PC-9 (cell line): ENCODE data around the gene JADE1. TPM values are rescaled to one million over a fixed set of nuclear protein-coding genes. Genes with fewer than 3 reads are reported as not detected.

Experiments
- Bru-seq: library from RNA; stranded (reverse); fragments of 400-500 nt; gene quantifications from one replicate; lab custom pipeline; 2021; lab: Mats Ljungman, UMichigan
- BruChase-seq, 2 experiments: library from RNA; stranded (reverse); fragments of 400-500 nt; gene quantifications; one replicate each; lab custom pipeline; 2021; lab: Mats Ljungman, UMichigan
- BruUV-seq: library from RNA; stranded (reverse); fragments of 400-500 nt; replicated peaks from 2 replicates; lab custom pipeline; 2021; lab: Mats Ljungman, UMichigan
- CTCF ChIA-PET: fragments of 300-600 bp; sonication (Branson Sonifier 250); formaldehyde crosslinking; loops from one replicate; lab custom pipeline; 2022; ENCODE audit warnings: antibody characterized with exemption; lab: Charles Lee
- POLR2A ChIA-PET: fragments of 300-600 bp; sonication (Branson Sonifier 250); formaldehyde crosslinking; loops from one replicate; lab custom pipeline; 2022; ENCODE audit warnings: antibody characterized with exemption; ENCODE audit not compliant: unreplicated experiment; lab: Charles Lee
- DNase-seq, 2 experiments: peaks; one replicate each; pipeline versions ENCODE4 v3.0.0 to v3.0.0-alpha.2; 2015 to 2022; ENCODE audit warnings: mixed read lengths in 1 of 2
- H2AFZ ChIP-seq: fragments of 200-600 bp; sonication (generic); 2 replicates; pipeline ENCODE4 v1.8.1; 2017; ENCODE audit warnings: antibody characterized with exemption
- H3F3A ChIP-seq: fragments of 200-600 bp; sonication (generic); 2 replicates; pipeline ENCODE4 v1.8.1; 2017; ENCODE audit warnings: antibody characterized with exemption, mild to moderate bottlenecking, low read depth; ENCODE audit not compliant: insufficient read depth
- H3K27ac ChIP-seq: fragments of 200-600 bp; sonication (generic); 2 replicates; pipeline ENCODE4 v1.6.1; 2016; ENCODE audit warnings: mixed run types
- H3K27me3 ChIP-seq: fragments of 200-600 bp; sonication (generic); 2 replicates; pipeline ENCODE4 v1.6.1; 2016; ENCODE audit warnings: low read depth, mixed run types; ENCODE audit not compliant: insufficient read depth
- H3K36me3 ChIP-seq: fragments of 200-600 bp; sonication (generic); 2 replicates; pipeline ENCODE4 v1.6.1; 2016; ENCODE audit warnings: low read depth, mixed run types
- H3K4me1 ChIP-seq: fragments of 200-600 bp; sonication (generic); replicated peaks from 2 replicates; pipeline ENCODE4 v1.6.1; 2016; ENCODE audit warnings: mixed run types; ENCODE audit not compliant: insufficient read depth
- H3K4me2 ChIP-seq: fragments of 200-600 bp; sonication (generic); 2 replicates; pipeline ENCODE4 v1.6.1; 2017; ENCODE audit warnings: mixed run types
- H3K4me3 ChIP-seq: fragments of 200-600 bp; sonication (generic); 2 replicates; pipeline ENCODE4 v1.6.1; 2016; ENCODE audit warnings: mixed run types
- H3K79me2 ChIP-seq: fragments of 200-600 bp; sonication (generic); 2 replicates; pipeline ENCODE4 v1.6.1; 2017; ENCODE audit warnings: low read depth, mixed run types
- H3K9me2 ChIP-seq: fragments of 200-600 bp; sonication (generic); 2 replicates; pipeline ENCODE4 v1.8.1; 2017; ENCODE audit warnings: mild to moderate bottlenecking; ENCODE audit not compliant: insufficient read depth
- H3K9me3 ChIP-seq: fragments of 200-600 bp; sonication (generic); 2 replicates; pipeline ENCODE4 v1.8.1; 2016; ENCODE audit warnings: low read depth; ENCODE audit not compliant: insufficient read depth
- H4K20me1 ChIP-seq: fragments of 200-600 bp; sonication (generic); 2 replicates; pipeline ENCODE4 v1.8.1; 2017; ENCODE audit not compliant: insufficient read depth
- EZH2 ChIP-seq: fragments of 200-600 bp; sonication (generic); IDR thresholded peaks from 2 replicates; pipeline ENCODE4 v1.8.0; 2017; ENCODE audit warnings: antibody characterized with exemption, low read depth
- intact Hi-C: fragments of 100-400 bp; cut with micrococcal nuclease; formaldehyde crosslinking; loops from one replicate; pipeline ENCODE4 v1.10.0; 2022; ENCODE audit not compliant: unreplicated experiment
- long read RNA-seq: library from polyadenylated mRNA; stranded (forward); transcript quantifications from one replicate; pipeline ENCODE4 v2.0.0, GENCODE V29; 2022
- total RNA-seq: library from RNA; stranded (reverse); gene quantifications from 2 replicates; pipeline ENCODE4 v1.2.3, GENCODE V29; 2021
- TF ChIP-seq, protein P1 (sequence below): fragments of 200-600 bp; sonication (generic); conservative IDR thresholded peaks from 2 replicates; pipeline ENCODE4 v1.6.1; 2017; ENCODE audit warnings: mixed run types, antibody characterized with exemption, mild to moderate bottlenecking, moderate library complexity

Gene JADE1
- total RNA-seq (23.1 and 30.7 TPM in 2 replicates), Bru-seq, nascent RNA (percentile 86 among the genes with signal in this experiment), BruChase-seq, experiment 1, labeled RNA remaining after a 2-hour chase (percentile 78 among the genes with signal in this experiment), BruChase-seq, experiment 2, labeled RNA remaining after a 6-hour chase (percentile 72 among the genes with signal in this experiment)
- long read RNA-seq, full-length matches to known transcripts: 25 of 34 reads
- long read RNA-seq, partial matches to known transcripts: 4 of 34 reads
- long read RNA-seq, other reads (novel, unspliced or antisense): 5 of 34 reads

GRCh38 chr4:128809477-128810330, at the start of gene JADE1:
Gene JADE1, plus strand, starts transcription at chr4:128809700. Its CDS starts 22,059 bp downstream, at chr4:128831759.
- Histone ChIP-seq H3F3A (peaks cover 8% of the 10 kb centered on the region), H4K20me1 (0 out of 2 replicates have a peak, but pooled peaks cover 6% of the 10 kb centered on the region), H3K9me2 (no peaks in the 10 kb centered on the region), H2AFZ (peak within 1 kb of the TSS; percentile 93), H3K79me2 (peaks cover 33% of the 10 kb centered on the region), H3K36me3 (no peaks in the 10 kb centered on the region), H3K27me3 (no peaks in the 10 kb centered on the region), H3K4me3 (peak within 1 kb of the TSS; percentile 84), H3K4me2 (peak within 1 kb of the TSS; percentile 79), H3K4me1 (0 out of 2 replicates have a peak, but pooled peaks cover 20% of the 10 kb centered on the region), H3K9me3 (no peaks in the 10 kb centered on the region), H3K27ac (peak within 1 kb of the TSS; percentile 78)
- BruUV-seq: TSS peak; percentile 10
- TF ChIP-seq, protein P1, sequence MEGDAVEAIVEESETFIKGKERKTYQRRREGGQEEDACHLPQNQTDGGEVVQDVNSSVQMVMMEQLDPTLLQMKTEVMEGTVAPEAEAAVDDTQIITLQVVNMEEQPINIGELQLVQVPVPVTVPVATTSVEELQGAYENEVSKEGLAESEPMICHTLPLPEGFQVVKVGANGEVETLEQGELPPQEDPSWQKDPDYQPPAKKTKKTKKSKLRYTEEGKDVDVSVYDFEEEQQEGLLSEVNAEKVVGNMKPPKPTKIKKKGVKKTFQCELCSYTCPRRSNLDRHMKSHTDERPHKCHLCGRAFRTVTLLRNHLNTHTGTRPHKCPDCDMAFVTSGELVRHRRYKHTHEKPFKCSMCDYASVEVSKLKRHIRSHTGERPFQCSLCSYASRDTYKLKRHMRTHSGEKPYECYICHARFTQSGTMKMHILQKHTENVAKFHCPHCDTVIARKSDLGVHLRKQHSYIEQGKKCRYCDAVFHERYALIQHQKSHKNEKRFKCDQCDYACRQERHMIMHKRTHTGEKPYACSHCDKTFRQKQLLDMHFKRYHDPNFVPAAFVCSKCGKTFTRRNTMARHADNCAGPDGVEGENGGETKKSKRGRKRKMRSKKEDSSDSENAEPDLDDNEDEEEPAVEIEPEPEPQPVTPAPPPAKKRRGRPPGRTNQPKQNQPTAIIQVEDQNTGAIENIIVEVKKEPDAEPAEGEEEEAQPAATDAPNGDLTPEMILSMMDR: peak; percentile 62
- TF ChIP-seq EZH2: no peak
- intact Hi-C loops: loop anchor here (1.0 to 10.0 kb wide), 9 partner anchors 54 to 745 kb away; partner anchors contain the start of genes LARP1B, PGRMC2 and SCLT1
- ChIA-PET CTCF (interaction anchor here (0.6 to 0.7 kb wide), 6 partner anchors 48 to 844 kb away, joined by 3 to 10 read pairs (median 6); partner anchors contain the start of gene ABHD18), POLR2A (interaction anchor here (0.6 to 0.9 kb wide), 2 partner anchors 14 to 295 kb away, joined by 5 to 28 read pairs; no protein-coding TSS in a partner anchor)
- peak; percentile 69 to 90 for DNase-seq

DNA sequence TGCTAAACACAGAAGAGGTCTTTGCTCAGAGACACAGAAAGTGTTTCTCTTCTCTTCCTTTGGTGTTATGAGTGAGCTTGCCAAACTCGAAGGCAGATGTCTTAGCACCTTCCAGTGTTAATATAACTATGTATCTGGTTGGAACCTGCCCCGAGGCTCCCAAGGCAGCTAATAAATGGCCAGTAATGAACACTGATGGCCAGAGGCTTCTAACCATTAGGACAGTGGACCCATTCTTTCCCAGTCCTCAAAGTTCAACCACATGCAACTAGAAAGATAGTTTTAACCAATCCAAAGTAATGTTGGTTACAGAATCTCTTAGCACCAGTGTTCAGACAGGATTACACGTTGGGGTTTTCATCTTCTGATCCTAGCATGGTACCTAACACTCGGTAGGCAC, 42.7 kb upstream of the JADE1 start:
- H3K36me3 ChIP-seq: no peaks in the 10 kb centered on the region
- H3K9me2 ChIP-seq: no peaks in the 10 kb centered on the region
- no peaks in the 10 kb centered on the region for H3K4me1 ChIP-seq
- no peaks in the 10 kb centered on the region for H3K9me3 ChIP-seq
- no peak for DNase-seq
- no peaks in the 10 kb centered on the region for H4K20me1 ChIP-seq
- ChIA-PET POLR2A (no interaction called here), CTCF (no interaction called here)
- no peak overlapping the region for H3K27ac ChIP-seq
- no peak overlapping the region for H3K4me2 ChIP-seq
- no peaks in the 10 kb centered on the region for H3K27me3 ChIP-seq
- H3K79me2 ChIP-seq: no peaks in the 10 kb centered on the region
- no peaks in the 10 kb centered on the region for H3F3A ChIP-seq
- BruUV-seq: no TSS peak
- intact Hi-C loops: no loop called here
- TF ChIP-seq, protein P1: no peak
- TF ChIP-seq EZH2: no peak
- H3K4me3 ChIP-seq: no peak overlapping the region
- H2AFZ ChIP-seq: no peak overlapping the region

GRCh38 chr4:128768373-128768996, 41.0 kb upstream of the JADE1 start:
- no peak overlapping the region for H3K4me2 ChIP-seq
- TF ChIP-seq EZH2: no peak
- TF ChIP-seq, protein P1: no peak
- no peak for DNase-seq
- H4K20me1 ChIP-seq: no peaks in the 10 kb centered on the region
- ChIA-PET CTCF (no interaction called here), POLR2A (no interaction called here)
- no TSS peak for BruUV-seq
- no peaks in the 10 kb centered on the region for H3K27me3 ChIP-seq
- intact Hi-C loops: no loop called here
- no peaks in the 10 kb centered on the region for H3K36me3 ChIP-seq
- H2AFZ ChIP-seq: no peak overlapping the region
- H3K9me3 ChIP-seq: no peaks in the 10 kb centered on the region
- H3K4me3 ChIP-seq: no peak overlapping the region
- H3F3A ChIP-seq: no peaks in the 10 kb centered on the region
- H3K27ac ChIP-seq: no peak overlapping the region
- H3K79me2 ChIP-seq: no peaks in the 10 kb centered on the region
- no peaks in the 10 kb centered on the region for H3K9me2 ChIP-seq
- no peaks in the 10 kb centered on the region for H3K4me1 ChIP-seq
